ENCODE data around the gene OPALIN.

OPALIN gene

DNA sequence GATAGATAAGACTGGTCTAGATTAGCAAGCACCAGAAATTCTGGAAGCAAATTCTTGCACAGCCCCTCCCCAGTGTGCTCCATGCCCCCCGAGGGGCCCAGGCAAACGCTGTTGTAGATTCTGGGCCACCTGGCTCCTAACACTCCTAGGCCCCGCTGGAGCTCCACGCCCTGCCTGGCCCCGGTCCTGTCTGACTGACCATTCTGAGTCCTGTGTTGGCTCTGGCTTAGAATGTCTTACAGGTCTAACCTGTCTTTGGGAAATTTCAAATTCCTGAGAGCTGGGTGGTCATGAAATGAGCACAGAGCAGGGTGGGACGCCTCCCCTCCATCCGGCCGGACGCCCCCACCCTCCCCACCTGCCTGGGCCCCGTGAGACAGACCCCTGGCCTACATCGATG lies 12.6 kb upstream of the OPALIN start:
- no peak for DNase-seq

DNA sequence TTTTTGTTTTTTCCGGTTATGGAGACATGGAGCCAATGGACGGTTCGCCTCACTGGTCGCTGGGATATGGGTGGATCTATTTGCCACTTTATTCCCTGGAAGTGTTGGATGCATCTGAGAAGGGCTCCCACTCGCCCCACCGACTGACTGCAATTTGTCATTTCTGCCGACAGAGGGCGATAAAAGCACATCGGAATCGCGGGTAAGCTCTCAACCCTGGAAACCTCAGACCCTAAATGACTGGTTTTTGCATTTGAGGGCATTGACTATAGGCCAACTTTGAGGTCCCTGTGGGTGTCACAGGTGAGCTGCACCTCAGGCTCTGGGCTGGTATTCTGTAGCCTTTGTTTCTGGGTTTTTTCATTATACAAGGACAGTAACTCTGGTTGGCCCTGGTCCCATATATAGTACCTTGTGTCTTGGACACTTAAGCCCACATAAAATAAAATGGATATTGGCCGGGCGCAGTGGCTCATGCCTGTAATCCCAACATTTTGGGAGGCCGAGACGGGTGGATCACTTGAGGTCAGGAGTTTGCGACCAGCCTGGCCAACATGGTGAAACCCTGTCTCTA lies 11.9 kb upstream of the OPALIN start:
- DNase-seq: peak; percentile 16 to 18

DNA sequence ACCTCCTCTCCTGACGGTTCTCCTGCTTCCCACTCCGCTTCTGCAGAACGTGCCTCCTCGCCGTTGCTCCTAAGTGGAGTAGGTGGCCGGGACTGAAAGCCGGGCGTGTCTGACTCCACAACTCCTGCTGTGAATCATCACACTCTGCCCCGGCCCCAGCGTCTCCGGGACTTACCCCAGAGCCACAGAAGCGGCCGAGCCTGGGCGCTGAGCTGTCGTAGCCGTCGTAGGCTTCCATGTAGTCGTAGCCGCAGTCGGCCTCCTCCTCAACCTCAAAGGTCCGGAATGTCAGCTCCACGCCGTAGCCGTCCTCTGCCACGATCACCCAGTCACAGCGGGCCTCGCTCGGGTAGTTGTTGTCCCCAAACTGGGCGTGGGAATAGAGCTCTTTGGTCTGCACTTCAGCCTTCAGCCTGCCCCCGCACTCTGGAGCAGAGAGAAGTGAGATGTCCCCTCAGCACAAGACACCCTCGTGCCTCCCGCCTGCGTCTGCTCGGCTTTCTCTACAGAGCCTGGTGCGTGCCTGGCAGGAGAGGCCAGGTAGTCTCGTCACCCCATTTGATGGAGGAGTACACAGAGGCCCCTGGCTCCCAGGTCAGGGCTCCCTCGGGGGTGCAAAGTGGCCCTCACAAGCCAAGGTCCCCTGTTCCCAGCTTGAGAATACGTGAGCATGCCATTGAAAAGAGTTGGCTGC lies 11.2 kb upstream of the OPALIN start:
- DNase-seq: no peak

DNA sequence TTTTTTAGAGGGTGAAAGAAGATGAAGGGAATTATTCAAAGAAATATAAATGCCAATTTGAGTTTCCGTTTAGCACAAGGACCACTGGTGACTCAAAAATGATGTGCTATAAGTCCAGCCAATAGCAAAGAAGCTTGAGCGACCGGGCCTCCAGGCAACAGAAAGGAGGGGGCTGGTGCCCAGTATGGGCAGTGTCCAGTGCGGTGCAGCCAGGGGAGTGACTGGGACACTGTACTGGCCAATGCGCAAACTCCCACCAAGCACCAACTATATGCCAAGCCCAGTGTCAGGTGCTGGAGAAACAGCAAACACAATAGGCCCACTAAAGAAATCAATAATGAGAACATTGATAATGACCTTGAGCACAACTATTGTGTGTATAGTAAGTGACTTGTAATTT lies 10.2 kb upstream of the OPALIN start:
- no peak for DNase-seq

DNA sequence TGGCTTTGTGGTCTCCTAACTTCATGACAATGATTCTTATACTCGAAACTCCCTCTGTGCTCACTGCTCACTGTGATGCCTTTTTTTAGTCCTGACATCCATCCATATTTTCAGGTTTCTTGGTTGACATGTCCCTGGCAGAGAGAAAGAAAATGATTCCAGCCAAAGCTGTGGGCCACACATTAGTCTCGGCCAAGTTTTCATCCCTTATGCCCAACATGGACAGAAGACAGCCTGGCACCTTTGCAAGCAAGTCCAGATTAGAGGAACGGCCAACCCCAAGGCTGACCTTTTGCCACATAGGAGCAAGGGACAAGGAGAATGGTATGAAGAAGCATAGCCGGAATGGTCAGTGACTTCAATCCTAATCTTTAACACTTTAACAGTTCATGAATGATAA lies 8.7 kb upstream of the OPALIN start:
- no peak for DNase-seq

DNA sequence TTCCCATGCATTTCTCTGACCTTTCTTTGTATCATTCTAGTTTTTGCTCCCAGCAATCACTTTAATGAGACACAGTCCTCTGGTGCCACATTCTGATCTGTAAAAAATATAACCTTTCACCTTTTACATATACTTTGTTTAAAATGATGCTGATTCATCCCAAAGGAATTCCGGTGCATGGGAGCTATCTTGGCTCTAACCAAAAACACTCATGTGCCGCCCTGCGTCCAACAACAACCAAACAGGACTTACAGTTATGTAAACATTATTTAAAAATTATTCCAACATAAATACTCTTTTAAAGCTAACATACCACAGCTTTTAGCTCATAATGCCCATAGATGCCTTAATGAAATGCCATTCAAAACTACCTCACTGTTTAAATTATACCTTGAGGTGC lies 7.7 kb upstream of the OPALIN start:
- DNase-seq: no peak

DNA sequence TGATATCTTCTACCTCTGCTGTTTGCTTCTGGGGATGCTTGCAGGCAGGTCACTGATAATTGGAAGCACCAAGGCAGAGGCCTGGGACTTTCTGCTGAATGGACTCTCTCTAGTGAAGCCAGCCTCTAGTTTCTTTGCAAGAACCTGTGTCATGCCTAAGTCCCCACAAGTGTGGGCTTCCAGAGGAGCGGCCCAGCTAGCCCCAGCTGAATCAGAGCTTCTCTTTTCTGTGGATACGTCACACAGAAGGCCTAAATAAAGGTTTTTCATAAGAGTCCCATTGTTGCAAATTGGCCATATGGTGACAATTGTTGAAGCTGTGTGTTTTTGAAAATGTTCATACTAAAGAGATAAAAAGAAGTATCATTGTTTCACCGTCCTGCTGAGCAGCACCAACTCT lies 6.8 kb upstream of the OPALIN start:
- DNase-seq: no peak

DNA sequence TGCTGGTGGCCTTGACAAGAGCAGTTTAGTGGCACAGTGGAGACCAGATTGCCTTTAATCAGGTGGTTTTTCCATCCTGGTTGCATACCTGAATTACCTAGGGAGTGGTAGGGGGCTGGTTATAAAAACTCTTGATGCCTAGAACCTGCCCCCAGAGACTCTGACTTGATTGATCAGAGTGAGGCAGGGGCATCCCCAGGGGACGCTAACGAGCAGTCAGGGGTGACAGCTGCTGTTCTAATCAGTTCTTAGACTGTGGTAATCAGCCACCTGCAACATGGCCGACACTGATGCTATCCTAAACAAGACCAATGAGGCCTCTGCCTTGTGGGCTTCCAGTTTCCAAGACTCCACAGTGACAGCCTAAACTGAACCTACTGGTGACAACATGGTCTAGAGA lies 2.0 kb upstream of the OPALIN start:
- DNase-seq: no peak

DNA sequence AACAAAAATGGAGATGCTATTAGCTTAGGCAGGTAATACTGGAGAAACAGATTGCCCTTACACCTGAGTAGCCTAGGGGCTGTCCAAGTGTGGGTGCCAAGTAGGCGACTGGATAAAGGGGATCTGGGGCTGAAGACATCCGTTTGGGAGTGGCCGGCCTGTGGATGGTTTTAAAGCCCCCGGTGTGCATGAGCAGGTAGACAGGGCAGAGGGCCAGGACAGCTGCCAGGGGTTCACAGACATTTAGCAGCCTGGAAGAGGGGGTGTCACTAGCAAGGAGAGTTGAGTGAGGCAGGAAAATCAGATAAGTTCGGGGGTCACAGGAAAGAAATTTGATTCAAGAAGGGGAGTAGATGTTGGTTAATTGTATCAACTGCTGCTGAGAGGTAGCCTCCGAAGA lies 1.5 kb upstream of the OPALIN start:
- no peak for DNase-seq

DNA sequence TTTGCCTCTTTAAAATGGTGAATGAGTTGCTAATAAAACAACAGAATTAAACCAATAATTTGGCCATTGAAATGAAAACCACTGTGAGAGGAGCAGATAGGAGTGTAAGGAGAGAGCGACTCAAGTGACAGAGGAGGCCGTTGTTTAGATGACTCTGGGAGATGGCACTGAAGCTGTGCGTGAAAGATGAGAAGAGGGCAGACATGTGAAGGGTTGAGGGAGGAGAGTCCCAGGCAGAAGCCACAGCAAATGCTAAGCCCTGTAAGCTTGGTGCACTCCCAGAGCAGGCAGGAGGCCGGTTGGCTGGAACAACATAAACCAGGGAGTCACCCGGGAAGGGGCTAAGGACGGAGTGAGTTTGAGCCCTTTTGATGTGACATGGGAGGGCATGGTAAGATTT lies 814 bp upstream of the OPALIN start:
- DNase-seq: no peak

DNA sequence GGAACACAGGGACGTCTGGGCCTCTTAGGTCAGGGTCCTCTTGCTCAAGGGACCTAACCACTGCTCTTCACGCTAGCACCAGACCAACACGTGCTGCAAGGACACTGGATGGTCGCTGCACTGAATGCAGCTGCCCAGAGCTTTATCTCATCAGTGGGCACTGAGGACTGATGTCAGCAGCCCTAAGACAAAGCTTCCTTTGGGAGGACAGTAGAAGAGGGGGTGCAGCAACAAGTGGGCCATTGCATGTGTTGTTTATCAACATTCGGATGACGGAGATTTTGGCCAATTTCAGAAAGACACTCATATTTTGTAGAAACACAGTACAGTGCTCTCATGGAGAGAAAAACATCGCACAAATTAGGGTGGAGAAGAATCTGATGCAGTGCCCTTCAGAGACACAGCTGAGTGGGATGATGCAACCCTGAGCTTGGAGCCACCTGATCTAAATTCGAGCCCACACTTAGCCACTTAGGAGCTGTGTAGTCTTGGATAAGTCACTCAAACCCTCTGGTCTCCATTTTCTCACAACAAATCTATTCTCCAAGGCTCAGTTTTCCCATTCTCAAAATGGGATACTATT lies 1.7 kb downstream of the OPALIN start:
- no peak for DNase-seq

DNA sequence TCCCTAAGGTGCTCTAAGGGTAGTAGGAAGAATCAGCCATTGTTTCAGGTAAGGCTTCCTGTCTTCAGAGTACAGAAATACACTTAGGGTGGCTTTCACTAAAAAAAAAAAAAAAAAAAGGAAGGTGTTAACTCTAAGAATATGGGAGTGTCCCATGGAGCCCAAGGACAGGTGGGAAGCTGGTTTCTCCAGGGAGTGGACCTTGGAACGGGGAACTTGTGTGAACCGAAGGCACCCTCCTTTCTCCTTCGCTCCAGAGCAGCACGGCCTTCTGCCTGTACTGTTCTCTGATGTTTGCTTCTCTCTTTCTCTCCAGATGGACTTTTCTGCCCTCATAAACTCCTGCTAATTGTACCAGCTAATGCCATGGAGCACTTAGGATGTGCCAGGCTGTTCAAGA lies 6.2 kb downstream of the OPALIN start:
- no peak for DNase-seq

DNA sequence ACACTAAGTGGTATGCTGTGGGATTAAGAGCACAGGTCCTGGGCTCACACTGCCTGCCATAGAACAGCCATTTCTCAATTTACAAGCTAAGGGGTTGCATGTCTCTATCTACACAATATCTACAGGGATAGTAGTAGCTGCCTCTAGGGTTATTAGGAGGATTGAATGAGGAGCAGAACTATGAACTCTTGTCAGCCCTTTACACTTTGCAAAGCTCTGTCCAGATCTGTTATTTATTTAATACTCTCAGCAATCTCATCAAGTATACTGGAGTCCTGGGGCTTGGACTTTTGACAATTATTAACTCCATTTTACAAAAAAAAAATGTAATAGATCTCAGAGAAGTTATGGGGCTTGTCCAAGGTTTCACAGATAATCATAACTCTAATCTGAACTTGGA lies 6.8 kb downstream of the OPALIN start:
- DNase-seq: no peak

DNA sequence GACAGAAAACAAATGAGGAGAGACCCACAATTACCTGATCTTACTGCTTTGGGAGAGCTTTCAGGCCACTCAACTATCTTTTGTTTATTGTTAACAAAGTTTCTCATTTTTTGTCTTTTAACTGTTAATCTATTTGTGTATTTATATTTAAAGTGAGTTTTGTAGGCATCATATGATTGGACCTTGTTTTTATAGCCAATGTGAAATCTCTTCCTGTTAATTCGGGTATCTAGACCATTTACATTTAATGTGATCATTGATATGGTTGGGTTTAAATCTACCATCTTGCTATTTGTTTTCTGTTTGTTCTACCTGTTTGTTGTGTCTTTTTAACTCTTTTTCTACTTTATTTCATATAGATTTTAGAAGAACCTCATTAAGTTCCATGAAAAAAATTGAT lies 12.5 kb downstream of the OPALIN start:
- DNase-seq: no peak

DNA sequence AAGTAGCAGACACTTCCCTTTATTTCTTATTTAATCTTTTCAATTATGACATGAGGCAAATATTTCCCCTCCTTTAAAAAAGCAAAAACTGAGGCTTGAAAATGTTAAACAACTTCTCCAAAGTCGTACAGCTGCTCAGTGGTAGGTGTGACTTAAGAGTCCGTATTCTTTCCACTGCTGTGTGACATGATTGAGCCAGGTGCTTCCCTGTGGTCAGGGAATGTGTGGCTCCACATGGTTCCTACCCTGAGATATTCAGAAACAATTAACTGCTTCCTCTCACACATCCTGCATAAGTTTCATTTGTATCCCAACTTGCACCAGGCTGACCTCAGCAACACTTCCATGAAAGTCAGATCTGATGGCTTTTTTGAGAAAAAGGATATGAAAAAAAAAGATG lies 13.6 kb downstream of the OPALIN start:
- DNase-seq: no peak

DNA sequence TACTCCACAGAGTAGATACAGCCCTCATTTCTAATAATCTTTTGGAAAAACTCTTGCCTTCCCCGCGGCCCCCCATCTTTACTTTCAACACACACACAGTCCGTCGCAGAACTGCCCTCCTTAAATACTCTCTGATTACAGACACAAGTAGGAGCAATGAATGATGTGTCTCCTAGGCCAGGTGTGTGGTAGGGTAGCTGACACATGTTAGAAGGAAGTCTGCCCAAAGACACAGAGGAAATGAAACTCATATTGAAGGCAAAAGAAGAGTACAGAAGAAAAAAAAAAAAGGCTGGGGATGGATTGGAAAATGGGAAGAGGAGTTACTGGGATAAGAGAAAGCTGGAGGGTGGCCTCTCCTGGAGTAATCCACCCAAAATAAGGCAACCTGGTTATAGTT lies 14.6 kb downstream of the OPALIN start:
- DNase-seq: no peak

DNA sequence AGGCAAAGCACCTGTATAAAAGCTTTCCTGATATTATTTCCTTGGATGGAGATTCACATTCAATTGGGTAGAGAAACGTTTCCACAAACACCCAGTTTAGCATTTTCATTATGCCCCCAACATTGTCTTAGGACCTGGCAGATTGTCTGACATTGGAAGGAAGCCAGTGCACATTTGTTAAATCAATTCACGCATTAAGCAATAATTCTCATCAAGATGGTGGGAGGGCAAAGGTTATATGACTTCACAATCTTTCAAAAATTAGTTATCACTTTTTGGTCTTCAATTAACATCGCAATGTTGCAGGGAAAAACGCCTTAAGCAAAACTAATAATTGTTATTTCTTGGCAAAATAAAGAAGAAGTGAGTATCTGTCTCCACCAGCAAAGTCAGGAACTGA lies 16.4 kb downstream of the OPALIN start:
- DNase-seq: no peak

DNA sequence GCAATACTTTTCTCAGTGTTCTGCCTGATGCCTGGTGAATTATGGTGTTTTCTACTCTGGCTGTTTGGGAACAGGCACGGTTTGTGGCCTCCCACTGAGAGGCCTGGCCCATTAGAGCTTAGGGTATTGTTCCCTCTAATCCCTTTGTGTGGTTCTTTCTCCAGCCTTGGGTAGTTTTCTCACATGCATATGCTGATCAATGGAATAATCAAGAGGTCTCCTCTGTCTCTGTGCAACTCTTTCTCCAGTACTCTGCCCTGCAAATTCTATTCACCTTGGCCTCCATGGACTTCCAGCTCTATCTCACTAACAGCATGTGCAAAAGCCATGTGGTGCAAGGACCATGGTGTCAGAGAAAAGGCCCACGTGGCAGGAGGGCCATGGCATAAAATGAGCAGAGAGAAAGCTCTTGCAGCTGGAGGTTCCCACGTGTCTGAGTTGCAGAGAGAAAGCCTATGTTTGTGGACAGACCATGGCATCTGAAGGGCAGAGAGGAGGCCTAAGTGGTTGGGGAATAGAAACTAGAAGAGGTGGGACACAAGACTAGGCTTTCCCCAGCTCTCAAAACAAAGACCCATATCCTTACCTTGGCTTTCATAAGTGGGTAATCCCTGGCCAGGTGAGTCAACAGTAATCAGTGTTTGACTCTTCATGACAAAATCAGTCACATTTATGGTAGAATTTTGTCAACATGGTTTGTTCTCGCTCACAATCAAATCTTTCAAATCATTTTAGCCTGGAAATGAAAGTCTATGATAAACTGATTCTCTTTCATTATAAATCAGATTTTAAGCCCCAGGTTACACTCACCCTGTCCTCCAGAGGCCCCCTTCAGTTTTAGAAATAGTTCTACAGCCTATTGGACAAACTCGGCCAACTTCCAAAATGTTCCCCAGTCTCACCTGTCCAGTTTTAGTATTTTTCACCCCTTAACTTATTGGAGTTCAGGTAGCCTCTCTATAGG lies 17.3 kb downstream of the OPALIN start:
- DNase-seq: no peak

DNA sequence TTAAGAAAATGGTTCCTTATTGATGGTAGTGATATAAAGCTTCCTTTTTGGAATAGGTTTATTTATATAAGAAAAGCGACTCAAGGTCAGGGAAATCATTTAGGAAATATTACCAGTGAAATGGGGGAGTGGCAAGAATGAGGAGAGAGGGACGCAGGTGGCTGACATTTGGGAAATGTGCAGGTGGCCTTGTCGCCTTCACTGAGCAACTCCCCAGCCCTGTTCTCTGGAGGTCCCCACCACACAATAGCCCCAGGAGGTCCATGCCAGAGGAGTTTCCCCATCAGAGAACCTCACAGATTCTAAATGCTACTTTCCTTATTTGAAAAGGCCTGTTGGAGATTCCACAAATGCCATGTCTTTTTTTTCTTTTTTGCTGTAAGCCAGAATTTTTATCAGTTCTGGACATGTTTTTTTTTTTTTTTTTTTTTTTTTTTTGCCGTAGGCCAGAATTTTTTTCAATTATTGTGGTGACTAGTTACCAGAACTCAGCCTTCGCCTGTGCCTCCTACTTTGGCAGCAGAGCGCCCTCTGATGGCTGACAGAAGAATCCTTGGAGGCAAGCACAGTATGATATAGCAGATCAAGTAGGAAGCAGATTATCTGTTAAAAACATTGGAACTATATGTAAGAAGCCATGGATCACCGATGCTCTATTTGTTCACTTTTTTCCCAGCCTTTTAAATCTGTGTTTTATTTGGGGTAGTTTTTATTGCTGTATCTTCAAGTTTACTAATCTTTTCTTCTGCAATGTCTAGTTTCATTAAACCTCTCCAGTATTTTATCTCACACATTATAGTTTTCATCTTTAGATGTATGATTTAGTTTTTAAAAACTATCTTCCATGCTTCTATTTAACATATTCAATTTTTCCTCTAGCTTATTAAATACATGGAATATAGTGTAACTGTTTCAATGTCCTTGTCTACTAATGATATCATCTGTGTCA lies 18.6 kb downstream of the OPALIN start:
- peak; percentile 56 to 61 for DNase-seq

DNA sequence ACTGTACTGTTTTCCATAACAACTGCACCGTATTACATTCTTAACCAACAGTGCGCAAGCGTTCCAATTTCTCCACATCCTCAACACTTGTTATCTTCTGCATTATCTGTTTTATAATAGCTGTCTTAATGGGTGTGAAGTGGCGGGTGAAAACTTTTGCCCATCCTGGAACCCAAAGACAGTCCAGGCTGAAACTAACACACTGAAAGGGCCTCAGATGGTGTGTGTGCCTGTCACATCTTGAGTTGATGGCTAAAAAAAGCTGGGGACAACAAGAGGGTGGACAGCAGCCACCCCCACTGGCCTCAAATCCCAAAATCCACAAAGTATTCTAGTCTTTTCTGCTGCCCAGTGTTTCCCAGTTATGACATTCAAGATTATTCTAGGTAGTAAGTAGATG lies 19.4 kb downstream of the OPALIN start:
- no peak for DNase-seq

DNA sequence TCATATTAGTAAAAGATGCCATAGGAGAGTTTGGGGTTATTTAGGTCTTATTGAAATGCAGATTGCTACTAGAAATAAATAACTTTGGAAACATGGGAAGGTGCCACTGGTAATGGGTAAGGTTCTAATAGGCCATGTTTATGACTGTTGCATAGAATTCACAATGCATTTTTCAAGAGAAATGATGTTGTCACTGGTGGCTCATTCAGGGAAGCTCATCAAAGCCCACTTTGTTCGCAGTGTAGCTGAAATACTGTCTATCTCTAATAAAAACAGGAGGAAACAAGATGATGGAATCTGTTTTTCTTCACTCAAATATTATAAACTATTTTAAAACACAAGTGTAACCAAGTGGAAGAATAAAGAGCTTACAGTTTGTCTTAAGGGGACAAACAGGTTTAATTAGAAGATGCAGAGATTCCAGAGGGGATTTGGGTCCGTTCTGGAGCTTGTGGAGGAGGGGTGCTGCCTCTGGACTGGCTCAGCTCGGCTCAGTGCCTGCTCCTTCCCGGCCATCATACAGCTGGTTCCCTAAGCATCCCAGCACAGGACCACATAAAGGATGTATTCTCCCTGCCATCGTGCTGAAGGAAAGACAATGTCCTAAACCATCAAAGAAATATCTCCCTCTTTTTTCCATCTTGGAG lies 20.4 kb downstream of the OPALIN start:
- DNase-seq: no peak

DNA sequence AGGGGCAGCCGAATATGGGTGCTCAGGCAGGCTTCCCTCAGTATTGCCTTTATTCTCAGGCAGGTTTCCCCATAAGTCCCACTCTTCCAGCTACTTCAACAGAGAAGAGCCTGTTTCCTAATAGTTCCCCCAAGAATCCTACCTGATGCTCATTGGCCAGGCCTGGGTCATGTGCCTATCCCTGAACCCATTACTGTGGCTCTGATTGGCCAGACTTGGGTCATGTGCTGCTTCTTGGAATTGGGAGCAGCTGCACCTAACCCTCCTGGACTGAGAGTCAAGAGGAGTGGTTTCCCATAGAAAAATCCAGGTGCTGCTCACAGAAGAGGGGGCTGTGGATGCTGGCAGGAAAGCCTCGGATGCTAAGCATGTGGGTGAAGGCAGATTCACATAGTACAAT lies 21.7 kb downstream of the OPALIN start:
- no peak for DNase-seq
